OCI-LY1 (cell line): ENCODE measurements around the gene RBM44.

Experiments
- H2AFZ ChIP-seq: fragments of 200-600 bp; sonication (generic), shearing (Covaris generic); 2 replicates; pipeline ENCODE4 v1.6.0; 2014; ENCODE audit warnings: antibody characterized with exemption, mild to moderate bottlenecking, low read length
- H3F3A ChIP-seq: fragments of 200-600 bp; sonication (generic), shearing (Covaris generic); 2 replicates; pipeline ENCODE4 v1.6.0; 2014; ENCODE audit warnings: mild to moderate bottlenecking, antibody characterized with exemption, low read length, moderate library complexity; ENCODE audit not compliant: insufficient read depth
- H3K27ac ChIP-seq: fragments of 200-600 bp; sonication (generic); 2 replicates; pipeline ENCODE4 v1.5.1; 2014; ENCODE audit warnings: low read length, mixed run types, mild to moderate bottlenecking, low read depth; ENCODE audit not compliant: poor library complexity, severe bottlenecking
- H3K27me3 ChIP-seq: fragments of 200-600 bp; sonication (generic); 2 replicates; pipeline ENCODE4 v1.6.0; 2014; ENCODE audit warnings: antibody characterized with exemption, mild to moderate bottlenecking, low read length, moderate library complexity; ENCODE audit not compliant: insufficient read depth
- H3K36me3 ChIP-seq: fragments of 200-600 bp; sonication (generic); 2 replicates; pipeline ENCODE4 v1.6.1; 2014; ENCODE audit warnings: mild to moderate bottlenecking, antibody characterized with exemption, low read length, moderate library complexity, mixed read lengths; ENCODE audit not compliant: insufficient read depth
- H3K4me1 ChIP-seq: fragments of 200-600 bp; sonication (generic); 2 replicates; pipeline ENCODE4 v1.5.1; 2014; ENCODE audit warnings: mild to moderate bottlenecking, low read length, moderate library complexity; ENCODE audit not compliant: insufficient read depth, severe bottlenecking
- H3K4me2 ChIP-seq: fragments of 200-600 bp; sonication (generic), shearing (Covaris generic); 2 replicates; pipeline ENCODE4 v1.6.1; 2014; ENCODE audit warnings: low read length
- H3K4me3 ChIP-seq: fragments of 200-600 bp; sonication (generic); 2 replicates; pipeline ENCODE4 v1.5.1; 2014; ENCODE audit warnings: low read length, low read depth, mild to moderate bottlenecking, mixed read lengths; ENCODE audit not compliant: poor library complexity, severe bottlenecking
- H3K79me2 ChIP-seq: fragments of 200-600 bp; shearing (Covaris generic); 2 replicates; pipeline ENCODE4 v1.6.1; 2016; ENCODE audit warnings: mixed run types, low read length, mixed read lengths; ENCODE audit not compliant: insufficient read depth
- H3K9ac ChIP-seq: fragments of 200-600 bp; sonication (generic), shearing (Covaris generic); 2 replicates; pipeline ENCODE4 v1.6.1; 2014; ENCODE audit warnings: mild to moderate bottlenecking, low read length, mixed read lengths
- H3K9me2 ChIP-seq: fragments of 200-600 bp; sonication (generic), shearing (Covaris generic); 2 replicates; pipeline ENCODE4 v1.6.1; 2014; ENCODE audit warnings: low read depth, mild to moderate bottlenecking, low read length, mixed read lengths
- H3K9me3 ChIP-seq: fragments of 200-600 bp; shearing (Covaris generic); 2 replicates; pipeline ENCODE4 v1.6.1; 2014; ENCODE audit warnings: low read length, mixed read lengths
- H4K20me1 ChIP-seq: fragments of 200-600 bp; sonication (generic), shearing (Covaris generic); 2 replicates; pipeline ENCODE4 v1.6.0; 2016; ENCODE audit warnings: mild to moderate bottlenecking, low read length; ENCODE audit not compliant: insufficient read depth
- EZH2 ChIP-seq: fragments of 200-600 bp; sonication (generic), shearing (Covaris generic); IDR thresholded peaks from 2 replicates; pipeline ENCODE4 v1.8.0; 2017; ENCODE audit warnings: borderline replicate concordance, mixed run types, mild to moderate bottlenecking, antibody characterized with exemption, low read length, moderate library complexity, mixed read lengths
- TF ChIP-seq, protein P1 (sequence below): fragments of 200-600 bp; sonication (generic), shearing (Covaris generic); IDR thresholded peaks from 2 replicates; pipeline ENCODE4 v1.5.1; 2017; ENCODE audit warnings: mild to moderate bottlenecking, antibody characterized with exemption, low read length, moderate library complexity, mixed read lengths

RBM44 gene

DNA sequence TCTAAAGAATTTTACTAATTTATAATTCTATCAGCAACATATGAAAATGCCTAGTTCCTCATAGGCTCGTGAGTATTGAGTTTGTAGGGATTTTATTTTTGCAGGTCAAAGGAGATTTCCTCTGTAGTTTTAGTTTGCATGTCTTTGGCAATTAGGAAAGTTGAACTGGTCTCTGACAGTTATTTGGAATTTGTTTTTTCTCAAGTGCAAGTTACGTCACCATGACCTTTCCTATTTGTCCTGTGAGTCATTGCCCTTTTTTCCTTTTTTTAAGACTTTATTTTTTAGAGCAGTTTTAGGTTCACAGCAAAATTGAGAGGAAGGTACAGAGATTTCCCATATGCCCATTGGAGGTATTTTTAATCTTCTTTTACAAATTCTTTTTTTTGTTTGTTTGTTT lies 89.8 kb downstream of the RBM44 start:
- TF ChIP-seq EZH2 = no peak
- TF ChIP-seq, protein P1, sequence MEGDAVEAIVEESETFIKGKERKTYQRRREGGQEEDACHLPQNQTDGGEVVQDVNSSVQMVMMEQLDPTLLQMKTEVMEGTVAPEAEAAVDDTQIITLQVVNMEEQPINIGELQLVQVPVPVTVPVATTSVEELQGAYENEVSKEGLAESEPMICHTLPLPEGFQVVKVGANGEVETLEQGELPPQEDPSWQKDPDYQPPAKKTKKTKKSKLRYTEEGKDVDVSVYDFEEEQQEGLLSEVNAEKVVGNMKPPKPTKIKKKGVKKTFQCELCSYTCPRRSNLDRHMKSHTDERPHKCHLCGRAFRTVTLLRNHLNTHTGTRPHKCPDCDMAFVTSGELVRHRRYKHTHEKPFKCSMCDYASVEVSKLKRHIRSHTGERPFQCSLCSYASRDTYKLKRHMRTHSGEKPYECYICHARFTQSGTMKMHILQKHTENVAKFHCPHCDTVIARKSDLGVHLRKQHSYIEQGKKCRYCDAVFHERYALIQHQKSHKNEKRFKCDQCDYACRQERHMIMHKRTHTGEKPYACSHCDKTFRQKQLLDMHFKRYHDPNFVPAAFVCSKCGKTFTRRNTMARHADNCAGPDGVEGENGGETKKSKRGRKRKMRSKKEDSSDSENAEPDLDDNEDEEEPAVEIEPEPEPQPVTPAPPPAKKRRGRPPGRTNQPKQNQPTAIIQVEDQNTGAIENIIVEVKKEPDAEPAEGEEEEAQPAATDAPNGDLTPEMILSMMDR = no peak
- Histone ChIP-seq H3K4me2 (no peak overlapping the region), H2AFZ (no peak overlapping the region), H3K9me3 (no peaks in the 10 kb centered on the region), H3K27me3 (no peaks in the 10 kb centered on the region), H3K4me3 (no peak overlapping the region), H4K20me1 (no peaks in the 10 kb centered on the region), H3K9ac (no peak overlapping the region), H3K79me2 (no peaks in the 10 kb centered on the region), H3K4me1 (no peaks in the 10 kb centered on the region), H3F3A (no peaks in the 10 kb centered on the region), H3K27ac (no peak overlapping the region), H3K9me2 (no peaks in the 10 kb centered on the region), H3K36me3 (no peaks in the 10 kb centered on the region)

DNA sequence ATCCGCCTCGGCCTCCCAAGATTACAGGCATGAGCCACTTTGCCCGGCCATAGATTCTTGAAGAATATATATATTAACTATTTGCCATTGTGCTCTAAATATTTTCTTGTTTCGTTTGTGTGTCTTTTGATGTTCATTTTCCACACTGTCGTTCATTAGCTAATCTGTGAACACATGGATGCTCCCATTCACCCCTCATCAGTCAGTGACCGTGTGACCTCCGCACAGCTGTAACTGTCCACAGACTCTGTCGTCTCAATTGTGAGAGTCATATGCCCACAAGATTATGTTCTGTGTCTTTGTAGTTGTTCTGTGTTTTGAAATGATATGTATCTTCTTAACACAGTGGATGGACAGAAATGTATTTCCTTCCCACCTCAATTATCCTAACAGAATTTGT lies 90.4 kb downstream of the RBM44 start:
- TF ChIP-seq, protein P1 = no peak
- Histone ChIP-seq H3K9ac (no peak overlapping the region), H2AFZ (no peak overlapping the region), H4K20me1 (no peaks in the 10 kb centered on the region), H3K36me3 (no peaks in the 10 kb centered on the region), H3K27me3 (no peaks in the 10 kb centered on the region), H3K4me2 (no peak overlapping the region), H3K4me1 (no peaks in the 10 kb centered on the region), H3K4me3 (no peak overlapping the region), H3K9me2 (no peaks in the 10 kb centered on the region), H3F3A (no peaks in the 10 kb centered on the region), H3K9me3 (no peaks in the 10 kb centered on the region), H3K27ac (no peak overlapping the region), H3K79me2 (no peaks in the 10 kb centered on the region)

DNA sequence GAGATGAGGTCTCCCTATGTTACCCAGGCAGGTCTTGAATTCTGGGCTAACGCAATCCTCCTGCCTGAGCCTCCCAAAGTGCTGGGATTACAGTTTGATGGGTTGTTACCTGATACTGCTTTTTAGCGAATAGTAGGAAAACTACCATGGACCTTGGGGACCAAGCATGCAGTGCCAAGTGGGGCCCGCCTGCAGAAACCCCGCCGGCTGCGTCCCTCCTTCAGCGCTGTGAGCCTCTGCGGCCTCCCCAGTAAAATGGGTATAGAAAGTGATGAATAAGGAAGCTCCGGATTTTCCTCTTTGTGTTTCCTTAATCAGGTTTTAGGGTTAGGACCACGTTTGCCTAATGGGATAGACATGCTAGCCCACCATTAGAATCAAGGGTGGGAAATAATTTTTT lies 91.2 kb downstream of the RBM44 start:
- no peak overlapping the region for H3K9ac ChIP-seq
- H3K27ac ChIP-seq = no peak overlapping the region
- no peak overlapping the region for H2AFZ ChIP-seq
- no peaks in the 10 kb centered on the region for H3K79me2 ChIP-seq
- no peak for TF ChIP-seq EZH2
- TF ChIP-seq, protein P1 = no peak
- H3K4me1 ChIP-seq = no peaks in the 10 kb centered on the region
- H3F3A ChIP-seq = no peaks in the 10 kb centered on the region
- peaks cover 2% of the 10 kb centered on the region; the same call in 1 of the 2 replicates for H3K27me3 ChIP-seq
- H3K4me2 ChIP-seq = no peak overlapping the region
- no peak overlapping the region for H3K4me3 ChIP-seq
- H3K36me3 ChIP-seq = no peaks in the 10 kb centered on the region
- H3K9me2 ChIP-seq = no peaks in the 10 kb centered on the region
- no peaks in the 10 kb centered on the region for H3K9me3 ChIP-seq
- no peaks in the 10 kb centered on the region for H4K20me1 ChIP-seq
